Pericardium fibroblast (primary cell): ENCODE data around the gene ADAM8. TPM values are rescaled to one million over a fixed set of nuclear protein-coding genes. Genes with fewer than 3 reads are reported as not detected.

Experiments
- total RNA-seq: library from RNA; depleted of rRNA; stranded (reverse); fragments of >200 nt; gene quantifications from 2 replicates; pipeline ENCODE4 v1.2.3, GENCODE V29; 2015

The ADAM8 gene
- 0.09 and 0.70 TPM in 2 replicates for total RNA-seq

GRCh38 chr10:133276435-133277201, at the start of gene ADAM8:
ADAM8 (minus strand) TSS chr10:133276868; CDS start chr10:133276817, 51 bp downstream.

GRCh38 chr10:133308421-133309099, 31.9 kb upstream of the ADAM8 start, which contains the start of the genes TUBGCP2 and ZNF511:
TUBGCP2 (minus strand) TSS chr10:133308872; CDS start chr10:133302941, 5,931 bp downstream.
ZNF511 (plus strand) TSS chr10:133308914; CDS start chr10:133308944, 30 bp downstream.

GRCh38 chr10:133237588-133238465, 38.8 kb downstream of the ADAM8 start, which contains the start of gene VENTX:
VENTX (plus strand) TSS chr10:133237855; CDS start chr10:133237915, 60 bp downstream.

GRCh38 chr10:133230044-133230361, 46.7 kb downstream of the ADAM8 start, which contains the start of gene UTF1:
UTF1 (plus strand) TSS chr10:133230217; CDS start chr10:133230289, 72 bp downstream.

Other genes starting within 250 kb of the ADAM8 start
- 0.09 TPM in 1 of 2 replicates, not detected in the other for gene ADGRA1, start 188.9 kb downstream of the ADAM8 start, total RNA-seq
- 0.51 and 1.2 TPM in 2 replicates for gene KNDC1, start 116.6 kb downstream of the ADAM8 start, total RNA-seq
- gene UTF1, start 46.7 kb downstream of the ADAM8 start, total RNA-seq: not detected in 2 replicates
- gene VENTX, start 39.0 kb downstream of the ADAM8 start, total RNA-seq: not detected in 2 replicates
- gene TUBGCP2, start 32.0 kb upstream of the ADAM8 start, total RNA-seq: 33.9 and 37.6 TPM in 2 replicates
- gene ZNF511, start 32.0 kb upstream of the ADAM8 start, total RNA-seq: 16.9 and 32.8 TPM in 2 replicates
- not detected in 2 replicates for gene CALY, start 60.0 kb upstream of the ADAM8 start, total RNA-seq
- not detected in 2 replicates for gene PRAP1, start 70.5 kb upstream of the ADAM8 start, total RNA-seq
- gene FUOM, start 81.2 kb upstream of the ADAM8 start, total RNA-seq: 12.6 and 25.7 TPM in 2 replicates
- gene ECHS1, start 96.5 kb upstream of the ADAM8 start, total RNA-seq: 74.5 and 102 TPM in 2 replicates
- 4.8 and 5.4 TPM in 2 replicates for gene PAOX, start 102.4 kb upstream of the ADAM8 start, total RNA-seq
- 15.1 and 33.7 TPM in 2 replicates for gene MTG1, start 117.3 kb upstream of the ADAM8 start, total RNA-seq
- 0.77 and 2.1 TPM in 2 replicates for gene SPRN, start 147.8 kb upstream of the ADAM8 start, total RNA-seq
- 0.93 and 2.1 TPM in 2 replicates for gene SCART1, start 177.1 kb upstream of the ADAM8 start, total RNA-seq